Endodermal cell (in vitro differentiated cells): ENCODE results near the gene UBR1. TPM values are rescaled to one million over a fixed set of nuclear protein-coding genes. Genes with fewer than 3 reads are reported as not detected.

Experiments used
- DNase-seq: peaks from one replicate; pipeline ENCODE4 v3.0.0-alpha.2; 2017
- H3K27ac ChIP-seq: 2 replicates; pipeline ENCODE4 v1.5.1; 2013; ENCODE audit warnings: mild to moderate bottlenecking, low read depth, low read length, moderate library complexity
- H3K27me3 ChIP-seq: 2 replicates; pipeline ENCODE4 v1.6.1; 2013; ENCODE audit warnings: mild to moderate bottlenecking, low read length, moderate library complexity; ENCODE audit not compliant: insufficient read depth, control insufficient read depth, poor library complexity, severe bottlenecking
- H3K36me3 ChIP-seq: 2 replicates; pipeline ENCODE4 v1.7.0; 2013; ENCODE audit warnings: mild to moderate bottlenecking, low read length, moderate library complexity; ENCODE audit not compliant: control insufficient read depth, insufficient read depth
- H3K4me1 ChIP-seq: one replicate; pipeline ENCODE4 v1.7.0; 2013; ENCODE audit warnings: low read length; ENCODE audit not compliant: control insufficient read depth, insufficient read depth
- H3K4me3 ChIP-seq: 2 replicates; pipeline ENCODE4 v1.5.1; 2013; ENCODE audit warnings: mild to moderate bottlenecking, low read length, moderate library complexity
- H3K9ac ChIP-seq: 2 replicates; pipeline ENCODE4 v1.6.1; 2013; ENCODE audit warnings: mild to moderate bottlenecking, low read length, moderate library complexity; ENCODE audit not compliant: poor library complexity, severe bottlenecking; ENCODE audit errors: extremely low read depth
- H3K9me3 ChIP-seq: 2 replicates; pipeline ENCODE4 v1.6.1; 2013; ENCODE audit warnings: mild to moderate bottlenecking, low read length, moderate library complexity; ENCODE audit not compliant: control insufficient read depth
- H3K27ac Mint-ChIP-seq: 2 replicates; pipeline ENCODE4 v1.8.0; 2020; ENCODE audit warnings: mixed read lengths
- H3K27me3 Mint-ChIP-seq: 2 replicates; pipeline ENCODE4 v1.8.0; 2021; ENCODE audit warnings: mild to moderate bottlenecking, mixed read lengths; ENCODE audit not compliant: insufficient read depth
- H3K36me3 Mint-ChIP-seq: 2 replicates; pipeline ENCODE4 v1.8.0; 2020; ENCODE audit warnings: low read depth, mixed read lengths
- H3K4me1 Mint-ChIP-seq: 2 replicates; pipeline ENCODE4 v1.8.0; 2020; ENCODE audit warnings: mixed read lengths
- H3K4me3 Mint-ChIP-seq: 2 replicates; pipeline ENCODE4 v1.8.0; 2020; ENCODE audit warnings: mild to moderate bottlenecking, moderate library complexity, mixed read lengths
- H3K9me3 Mint-ChIP-seq: 2 replicates; pipeline ENCODE4 v1.8.0; 2020; ENCODE audit warnings: mild to moderate bottlenecking, mixed read lengths
- whole genome bisulfite sequencing, 2 experiments: methylation state at CpG; one replicate each; pipeline versions ENCODE4 v1.1.5 to v1.1.7; 2013; ENCODE audit warnings: missing lambda C conversion rate in 2 of 2, mixed read lengths in 1 of 2; ENCODE audit not compliant: insufficient coverage in 1 of 2, insufficient read length in 1 of 2; 5-methylcytosine and 5-hydroxymethylcytosine counted together
- total RNA-seq, 2 donors: library from RNA; stranded (reverse); fragmentation: NEBNext Ultra II Directional in 1 of 2; extraction: Animal tissue kit (Norgen Biotek cat#: 25700) in 1 of 2; gene quantifications; 2 replicates in 1 of 2; 3 replicates in 1 of 2; pipeline ENCODE4 v1.2.1, GENCODE V29; 2021
- TF ChIP-seq, protein P1 (sequence below): fragments of 200-600 bp; sonication (generic); conservative IDR thresholded peaks from 2 replicates; pipeline ENCODE4 v1.5.0; 2021; ENCODE audit warnings: antibody characterized with exemption, mild to moderate bottlenecking

Gene UBR1
- total RNA-seq, 2 donors from 2014 or later, result 30.3 to 30.9 TPM

DNA sequence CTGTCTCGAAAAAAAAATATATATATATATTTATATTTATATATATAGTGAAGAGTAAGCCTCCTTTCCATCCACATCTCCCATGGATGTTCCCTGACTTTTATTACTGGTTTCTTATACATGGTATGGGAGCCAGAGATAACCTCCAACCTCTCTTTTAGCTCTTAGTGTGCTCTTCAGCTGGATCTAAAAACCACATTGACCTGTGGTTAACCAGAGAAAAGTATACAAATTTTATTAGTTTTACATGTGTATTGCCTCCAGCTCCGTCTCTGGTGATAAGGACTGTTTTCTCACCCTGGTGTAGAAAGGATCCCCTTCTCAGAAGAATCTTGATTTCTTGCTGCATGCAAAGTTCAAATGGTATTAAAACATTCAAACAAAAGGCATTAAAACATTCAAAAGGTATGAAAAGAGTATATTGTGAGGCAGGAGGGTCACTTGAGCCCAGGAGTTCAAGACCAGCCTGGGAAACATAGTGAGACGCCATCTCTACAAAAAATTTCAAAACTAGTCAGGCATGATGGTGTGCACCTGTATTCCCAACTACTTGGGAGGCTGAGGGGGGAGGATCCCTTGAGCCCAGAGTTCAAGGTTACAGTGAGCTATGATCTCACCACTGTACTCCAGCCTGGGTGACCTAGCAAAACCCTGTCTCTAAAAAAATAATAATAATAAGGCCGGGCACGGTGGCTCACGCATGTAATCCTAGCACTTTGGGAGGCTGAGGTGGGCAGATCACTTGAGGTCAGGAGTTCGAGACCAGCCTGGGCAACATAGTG is 171.8 kb downstream of the UBR1 start:
- Mint-ChIP-seq H3K9me3 (no peaks in the 10 kb centered on the region), H3K36me3 (no peaks in the 10 kb centered on the region), H3K27ac (no peak overlapping the region), H3K4me1 (no peaks in the 10 kb centered on the region), H3K4me3 (no peak overlapping the region), H3K27me3 (no peaks in the 10 kb centered on the region)
- H3K9ac ChIP-seq, result no peak overlapping the region
- H3K9me3 ChIP-seq, result no peaks in the 10 kb centered on the region
- H3K4me3 ChIP-seq, result no peak overlapping the region
- no peaks in the 10 kb centered on the region for H3K27me3 ChIP-seq
- 78 to 80% methylated on average over 6 of the region's 7 CpGs for WGBS, 2 experiments
- no peak for DNase-seq
- H3K36me3 ChIP-seq, result no peaks in the 10 kb centered on the region
- H3K4me1 ChIP-seq, result no peaks in the 10 kb centered on the region
- TF ChIP-seq, protein P1, sequence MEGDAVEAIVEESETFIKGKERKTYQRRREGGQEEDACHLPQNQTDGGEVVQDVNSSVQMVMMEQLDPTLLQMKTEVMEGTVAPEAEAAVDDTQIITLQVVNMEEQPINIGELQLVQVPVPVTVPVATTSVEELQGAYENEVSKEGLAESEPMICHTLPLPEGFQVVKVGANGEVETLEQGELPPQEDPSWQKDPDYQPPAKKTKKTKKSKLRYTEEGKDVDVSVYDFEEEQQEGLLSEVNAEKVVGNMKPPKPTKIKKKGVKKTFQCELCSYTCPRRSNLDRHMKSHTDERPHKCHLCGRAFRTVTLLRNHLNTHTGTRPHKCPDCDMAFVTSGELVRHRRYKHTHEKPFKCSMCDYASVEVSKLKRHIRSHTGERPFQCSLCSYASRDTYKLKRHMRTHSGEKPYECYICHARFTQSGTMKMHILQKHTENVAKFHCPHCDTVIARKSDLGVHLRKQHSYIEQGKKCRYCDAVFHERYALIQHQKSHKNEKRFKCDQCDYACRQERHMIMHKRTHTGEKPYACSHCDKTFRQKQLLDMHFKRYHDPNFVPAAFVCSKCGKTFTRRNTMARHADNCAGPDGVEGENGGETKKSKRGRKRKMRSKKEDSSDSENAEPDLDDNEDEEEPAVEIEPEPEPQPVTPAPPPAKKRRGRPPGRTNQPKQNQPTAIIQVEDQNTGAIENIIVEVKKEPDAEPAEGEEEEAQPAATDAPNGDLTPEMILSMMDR, result no peak
- no peak overlapping the region for H3K27ac ChIP-seq

DNA sequence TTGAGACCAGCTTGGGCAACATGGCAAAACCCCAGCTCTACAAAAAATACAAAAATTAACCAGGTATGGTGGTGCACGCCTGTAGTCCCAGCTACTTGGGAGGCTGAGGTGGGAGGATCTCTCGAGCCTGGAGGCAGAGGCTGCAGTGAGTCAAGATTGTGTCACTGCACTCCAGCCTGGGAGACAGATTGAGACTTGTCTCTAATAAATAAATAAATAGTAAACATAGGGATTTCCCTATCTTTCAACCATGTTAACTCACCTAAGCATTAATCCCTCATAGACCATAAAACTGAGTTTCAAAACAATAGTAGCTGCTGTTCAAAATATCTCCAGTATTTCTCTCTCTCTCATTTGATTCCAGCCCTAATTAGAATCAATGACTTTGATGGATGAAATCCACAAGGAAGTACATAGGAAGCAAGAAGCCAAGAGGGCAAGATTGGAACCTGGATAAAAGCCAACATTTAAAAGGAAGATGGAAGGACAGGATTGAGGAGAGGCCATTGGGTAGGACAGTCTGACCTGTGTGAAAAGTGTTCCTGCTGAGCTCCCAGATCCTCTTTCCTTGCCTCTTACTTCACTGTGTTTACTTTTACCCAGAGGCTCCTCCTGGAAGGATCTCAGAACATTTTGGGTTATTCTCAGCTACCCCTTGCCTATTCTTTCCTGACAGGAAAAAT is 172.9 kb downstream of the UBR1 start:
- H3K4me3 ChIP-seq, result no peak overlapping the region
- no peaks in the 10 kb centered on the region for H3K9me3 ChIP-seq
- no peaks in the 10 kb centered on the region for H3K27me3 Mint-ChIP-seq
- DNase-seq, result no peak
- H3K4me3 Mint-ChIP-seq, result no peak overlapping the region
- H3K27ac Mint-ChIP-seq, result no peak overlapping the region
- H3K36me3 ChIP-seq, result no peaks in the 10 kb centered on the region
- no peaks in the 10 kb centered on the region for H3K4me1 Mint-ChIP-seq
- H3K9ac ChIP-seq, result no peak overlapping the region
- no peaks in the 10 kb centered on the region for H3K9me3 Mint-ChIP-seq
- no peaks in the 10 kb centered on the region for H3K4me1 ChIP-seq
- no peaks in the 10 kb centered on the region for H3K36me3 Mint-ChIP-seq
- no peaks in the 10 kb centered on the region for H3K27me3 ChIP-seq
- TF ChIP-seq, protein P1, result no peak
- 90% methylated on average over 2 of the region's 2 CpGs; no CpG with 5 or more reads in 1 of the 2 experiments for WGBS, 2 experiments
- no peak overlapping the region for H3K27ac ChIP-seq

DNA sequence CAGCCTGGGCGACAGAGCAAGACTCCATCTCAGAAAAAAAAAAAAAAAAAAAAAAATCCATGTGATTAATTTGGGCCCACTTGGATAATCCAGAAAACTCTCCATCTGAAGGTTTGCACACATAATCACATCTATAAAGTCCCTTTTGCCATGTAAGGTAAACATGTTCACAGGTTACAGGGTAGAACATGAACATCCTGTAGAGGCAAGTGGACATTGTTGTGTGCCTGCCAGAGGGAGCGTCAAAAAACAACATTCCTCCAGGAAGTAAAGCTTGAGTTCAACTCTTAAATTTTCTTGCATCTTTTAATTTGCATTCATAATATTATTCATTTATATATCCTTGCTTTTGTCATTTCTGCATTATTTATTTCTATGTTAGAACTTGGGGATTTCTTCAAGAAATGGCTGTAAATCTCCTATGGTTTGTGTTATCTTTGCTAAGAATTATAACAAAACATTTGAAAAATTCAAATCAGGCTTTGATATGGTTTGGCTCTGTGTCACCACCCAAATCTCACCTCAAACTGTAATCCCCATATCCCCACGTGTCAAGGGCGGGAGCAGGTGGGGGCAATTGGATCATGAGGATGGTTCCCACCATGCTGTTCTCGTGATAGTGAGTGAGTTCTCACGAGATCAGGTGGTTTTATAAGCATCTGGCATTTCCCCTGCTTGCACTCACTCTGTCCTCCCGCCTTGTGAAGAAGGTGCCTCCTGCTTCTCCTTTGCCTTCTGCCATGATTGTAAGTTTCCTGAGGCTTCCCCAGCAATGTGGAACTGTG is 173.9 kb downstream of the UBR1 start:
- no peaks in the 10 kb centered on the region for H3K27me3 ChIP-seq
- Mint-ChIP-seq H3K27ac (no peak overlapping the region), H3K27me3 (no peaks in the 10 kb centered on the region), H3K4me3 (no peak overlapping the region), H3K9me3 (no peaks in the 10 kb centered on the region), H3K36me3 (no peaks in the 10 kb centered on the region), H3K4me1 (no peaks in the 10 kb centered on the region)
- H3K4me1 ChIP-seq, result no peaks in the 10 kb centered on the region
- TF ChIP-seq, protein P1, result no peak
- H3K27ac ChIP-seq, result no peak overlapping the region
- H3K36me3 ChIP-seq, result no peaks in the 10 kb centered on the region
- no peaks in the 10 kb centered on the region for H3K9me3 ChIP-seq
- 86 to 87% methylated on average over 4 to 7 of the region's 7 CpGs for WGBS, 2 experiments
- H3K9ac ChIP-seq, result no peak overlapping the region
- no peak overlapping the region for H3K4me3 ChIP-seq
- DNase-seq, result no peak
